ENCODE results near the gene SCFD2.
A peak's percentile ranks its signal among the peaks of the same experiment; 100 is the strongest.

SCFD2 gene

GRCh38 chr4:52879471-52879870, 486.4 kb downstream of the SCFD2 start:
- no peak for DNase-seq (ENCODE audit: low read depth)

- DNase-seq (ENCODE audit: low read depth), result no peak
These were observed 488.2 kb downstream of the SCFD2 start for GRCh38 chr4:52877694-52878093.

DNA sequence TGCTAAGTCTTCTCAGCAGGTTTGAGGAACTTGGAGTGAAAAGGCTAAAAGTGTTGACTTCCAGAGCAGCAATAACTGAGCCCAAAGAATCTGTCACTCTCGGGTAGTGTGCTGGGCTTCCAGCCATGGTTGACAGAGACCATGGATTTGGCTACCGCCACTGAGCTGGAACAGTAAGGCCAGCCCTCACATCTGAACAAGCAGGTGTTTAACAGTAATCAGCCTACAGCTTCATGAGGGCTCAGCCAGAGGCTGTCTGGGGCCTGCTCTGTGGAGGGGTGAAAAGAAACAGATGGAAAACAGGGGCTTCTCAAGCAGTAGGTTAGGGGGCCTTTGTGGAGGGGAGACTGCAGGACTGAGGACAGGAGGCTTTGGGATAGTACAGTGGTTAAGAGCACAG, 488.8 kb downstream of the SCFD2 start:
- DNase-seq (ENCODE audit: low read depth), result no peak

GRCh38 chr4:52876069-52876468, 489.8 kb downstream of the SCFD2 start:
- no peak for DNase-seq (ENCODE audit: low read depth)

DNA sequence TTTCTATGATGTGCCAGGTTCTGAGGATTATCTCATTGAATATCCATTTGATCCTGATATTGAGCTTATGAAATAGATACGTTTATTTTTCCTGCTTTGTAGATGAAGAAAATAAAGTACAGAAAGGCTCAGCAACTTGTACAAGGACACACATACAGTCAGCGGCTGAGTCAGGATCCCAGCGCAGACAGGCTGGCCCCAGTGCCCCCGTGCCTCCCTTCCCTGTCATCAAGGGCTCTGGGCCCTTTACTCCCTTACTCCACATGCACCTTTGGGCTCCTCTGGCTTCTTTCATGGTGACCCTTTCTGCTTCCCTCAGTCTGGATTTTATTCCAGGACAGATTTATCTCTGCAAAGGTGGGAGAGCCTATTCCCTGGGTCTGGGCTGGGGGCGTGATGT, 490.9 kb downstream of the SCFD2 start:
- no peak for DNase-seq (ENCODE audit: low read depth)

DNA sequence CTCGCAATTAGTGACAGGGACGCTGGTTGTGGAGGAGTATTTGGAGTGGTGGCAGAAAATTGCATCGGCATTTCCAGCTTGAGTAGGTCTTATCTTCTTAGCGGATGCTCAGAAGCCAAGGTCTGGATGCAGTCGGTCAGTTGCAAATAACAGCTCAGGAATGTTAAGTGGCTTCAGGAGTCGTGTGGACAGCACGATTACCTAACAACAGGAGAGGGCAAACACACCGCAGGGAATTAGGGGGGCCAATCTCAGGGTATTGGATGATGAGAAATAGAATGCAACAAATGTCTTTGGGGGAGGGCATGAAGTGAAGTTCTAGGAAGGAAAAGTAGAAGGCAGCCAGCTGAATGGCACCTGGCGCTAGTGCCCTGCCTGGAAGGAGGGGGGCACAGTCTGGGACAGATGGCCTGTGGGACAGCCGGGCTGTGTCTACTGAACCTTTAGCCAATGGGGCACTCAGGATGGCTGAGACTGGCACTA, 492.0 kb downstream of the SCFD2 start:
- DNase-seq (ENCODE audit: low read depth), result no peak

GRCh38 chr4:52873191-52873590, 492.7 kb downstream of the SCFD2 start:
- no peak for DNase-seq (ENCODE audit: low read depth)

- no peak for DNase-seq (ENCODE audit: low read depth)
These were observed 495.6 kb downstream of the SCFD2 start for GRCh38 chr4:52870225-52870624.

GRCh38 chr4:52869656-52870055, 496.2 kb downstream of the SCFD2 start:
- no peak for DNase-seq (ENCODE audit: low read depth)

DNA sequence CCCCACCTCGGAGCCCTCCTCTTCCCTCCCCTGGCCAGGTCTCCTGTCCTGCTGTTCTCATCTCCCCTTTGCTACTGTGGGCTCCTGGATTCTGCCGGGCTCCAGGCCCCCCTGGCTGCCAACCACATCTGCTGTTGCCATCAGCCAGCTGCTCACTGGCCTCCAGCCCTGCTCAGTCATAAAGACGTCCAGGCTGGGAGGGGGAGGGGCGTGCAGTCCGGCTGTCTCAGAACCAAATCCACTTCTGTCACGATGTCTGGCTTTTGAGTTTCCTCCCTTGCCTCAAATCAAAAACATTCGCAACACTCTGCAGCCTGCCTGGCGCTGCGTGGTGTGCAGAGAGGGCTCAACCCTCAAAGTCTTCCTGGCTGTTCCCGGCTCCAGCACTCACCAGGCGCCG, 496.7 kb downstream of the SCFD2 start:
- DNase-seq (ENCODE audit: low read depth), result no peak

DNA sequence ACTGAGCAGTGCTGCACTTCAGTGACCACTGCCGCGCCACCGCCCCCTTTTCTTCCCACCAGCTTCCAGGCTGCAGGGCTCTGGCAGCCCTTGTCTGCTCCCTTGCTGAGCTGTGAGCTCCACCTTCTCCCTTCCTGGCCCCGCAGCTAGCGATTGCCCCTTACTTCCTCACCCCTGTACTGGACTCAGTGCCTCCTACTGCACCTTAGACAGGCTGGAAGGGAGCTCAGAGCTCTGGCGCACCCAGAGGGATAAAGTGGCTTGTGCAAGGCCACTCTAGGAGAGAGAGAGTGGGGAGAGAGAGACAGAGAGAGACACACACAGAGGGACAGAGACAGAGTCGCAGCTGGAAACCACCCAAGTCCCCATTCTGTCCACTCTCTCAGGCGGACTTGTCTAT, 497.7 kb downstream of the SCFD2 start:
- DNase-seq (ENCODE audit: low read depth), result no peak

DNA sequence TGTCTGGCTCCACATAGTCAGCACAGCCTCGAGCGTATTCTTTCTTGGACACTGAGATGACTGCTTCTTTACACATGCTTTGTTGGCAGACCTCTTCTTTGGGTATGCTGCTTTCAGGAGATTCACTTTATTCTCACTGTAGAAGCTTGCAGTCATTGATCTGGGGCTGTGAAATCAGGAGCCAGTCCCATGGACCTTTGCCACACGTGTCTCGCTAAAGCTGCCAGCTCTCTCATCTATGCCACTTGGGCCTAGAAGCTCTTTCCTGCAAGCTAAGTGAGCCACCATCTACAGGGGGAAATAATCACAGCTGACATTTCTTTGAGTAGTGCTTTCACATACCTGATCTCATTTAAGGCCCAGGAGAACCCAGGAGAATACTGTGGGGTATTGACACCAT, 498.7 kb downstream of the SCFD2 start:
- DNase-seq (ENCODE audit: low read depth), result no peak

- DNase-seq (ENCODE audit: low read depth), result no peak
These were observed 499.1 kb downstream of the SCFD2 start for GRCh38 chr4:52866734-52867133.

GRCh38 chr4:52865300-52865699, 500.6 kb downstream of the SCFD2 start:
- no peak for DNase-seq (ENCODE audit: low read depth)

GRCh38 chr4:52864793-52865192, 501.1 kb downstream of the SCFD2 start:
- DNase-seq (ENCODE audit: low read depth), result no peak

DNA sequence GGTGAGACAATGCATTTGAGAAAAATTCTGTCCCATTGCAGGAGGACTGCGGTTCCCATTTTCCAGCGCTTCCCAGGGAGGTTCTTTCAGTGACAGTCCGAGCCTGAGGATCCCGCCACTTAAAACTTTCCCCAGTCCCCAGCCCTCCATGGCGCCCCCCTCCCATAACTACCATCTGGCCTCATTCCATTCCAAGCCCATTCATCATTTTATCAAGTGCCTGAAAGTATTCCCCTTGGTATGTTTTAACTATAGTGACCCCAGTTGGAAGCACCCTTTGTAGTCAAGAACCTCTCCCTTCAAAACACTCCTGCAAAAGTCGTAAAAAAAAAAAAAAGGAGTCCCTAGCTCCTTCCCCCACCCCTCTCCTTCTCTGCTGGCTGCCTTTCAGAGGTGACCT, 502.5 kb downstream of the SCFD2 start:
- no peak for DNase-seq (ENCODE audit: low read depth)

DNA sequence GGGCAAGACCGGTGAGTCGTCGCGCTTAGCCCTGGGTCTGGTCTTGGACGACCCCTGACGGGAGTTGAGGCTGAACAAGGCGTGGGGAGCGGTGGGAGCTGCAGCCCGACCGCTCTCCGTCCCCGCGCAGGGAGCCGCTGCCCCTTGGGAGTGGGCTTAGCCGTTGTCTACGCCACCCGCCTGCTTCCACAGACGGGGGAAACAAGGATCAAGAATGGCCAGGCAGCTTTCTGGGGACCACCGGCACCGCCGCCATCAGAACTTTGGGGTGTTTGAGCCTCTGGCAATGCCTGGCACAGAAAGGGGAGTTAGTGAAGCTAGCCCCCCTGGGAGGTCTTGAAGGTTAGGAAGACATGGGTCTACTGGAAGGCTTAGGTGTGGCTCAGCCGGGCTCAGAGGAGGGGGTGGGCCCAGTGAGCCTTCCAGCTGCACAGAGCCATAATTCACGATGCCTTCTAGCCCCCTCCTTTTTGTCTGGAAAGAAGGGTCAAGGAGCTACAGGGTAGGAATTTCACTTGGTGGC, 503.2 kb downstream of the SCFD2 start:
- no peak for DNase-seq (ENCODE audit: low read depth)

- peak; percentile 59 for DNase-seq (ENCODE audit: low read depth)
These were observed 503.8 kb downstream of the SCFD2 start, which contains the start of gene RASL11B for GRCh38 chr4:52861879-52862616. TSS of gene RASL11B (plus strand) at chr4:52862317. CDS start at chr4:52862508, 191 bp downstream.

GRCh38 chr4:52861171-52861823, 504.6 kb downstream of the SCFD2 start:
- DNase-seq (ENCODE audit: low read depth), result no peak

DNA sequence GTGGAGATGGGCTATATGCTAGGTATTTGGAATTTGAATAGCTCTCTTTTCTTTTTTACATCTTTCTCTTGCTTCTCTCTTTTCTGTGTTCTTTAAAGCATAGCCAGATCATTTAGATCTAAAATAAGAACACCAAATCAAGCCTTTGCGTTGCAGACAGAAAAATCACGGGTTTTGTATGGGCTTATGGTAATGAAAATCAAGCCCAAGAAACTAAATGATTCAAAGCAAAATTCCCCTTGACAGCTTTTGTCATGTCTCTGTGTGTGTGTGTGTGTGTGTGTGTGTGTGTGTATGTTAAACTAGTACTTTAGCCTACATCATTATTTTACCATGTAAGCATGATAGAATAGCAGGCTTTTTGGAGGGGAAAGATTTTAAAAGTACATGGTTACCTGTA, 505.5 kb downstream of the SCFD2 start:
- DNase-seq (ENCODE audit: low read depth), result no peak

DNA sequence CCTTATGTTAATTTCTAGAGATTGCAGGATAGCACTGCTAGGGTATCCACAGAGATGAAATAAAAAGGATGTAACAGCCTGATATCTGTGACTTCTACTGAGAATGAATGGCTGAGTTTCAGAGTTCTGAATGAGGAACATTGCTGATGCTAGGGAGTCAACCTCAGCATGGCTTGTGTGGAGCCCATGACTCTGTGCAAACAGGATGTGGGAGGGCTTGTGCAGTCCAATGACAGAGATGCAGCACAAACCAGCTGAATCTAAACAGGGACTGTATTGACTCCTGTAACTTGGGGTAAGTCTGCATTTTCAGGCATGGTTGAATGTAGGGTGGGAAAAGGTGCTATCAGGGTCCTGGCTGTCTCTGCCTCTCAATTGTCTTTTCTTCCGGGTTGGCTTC, 509.1 kb downstream of the SCFD2 start:
- no peak for DNase-seq (ENCODE audit: low read depth)

DNA sequence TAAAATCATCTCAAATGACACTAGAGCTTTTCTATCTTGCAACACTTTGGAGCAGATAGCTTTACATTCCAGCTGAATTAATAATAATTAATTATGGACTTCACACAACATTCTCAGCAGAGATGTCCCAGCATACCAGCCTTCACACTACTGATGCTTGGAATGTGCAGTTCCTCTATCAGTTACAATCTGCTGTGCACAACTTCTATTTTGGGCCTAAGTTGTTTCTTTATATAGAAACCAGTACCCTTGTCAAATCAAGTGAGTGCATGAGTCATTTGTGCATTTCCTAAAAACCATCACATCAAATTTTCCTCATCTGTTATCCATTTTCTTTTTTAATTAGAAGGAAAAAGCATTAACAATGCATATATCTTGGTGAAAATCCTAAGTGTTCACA, 512.5 kb downstream of the SCFD2 start:
- DNase-seq (ENCODE audit: low read depth), result no peak

- DNase-seq (ENCODE audit: low read depth), result no peak
These were observed 513.1 kb downstream of the SCFD2 start for GRCh38 chr4:52852711-52853110.
